SH-SY5Y (cell line): ENCODE data around the gene PDE4D.

Source experiments
- GATA2 ChIP-seq: IDR thresholded peaks from 2 replicates; pipeline ENCODE4 v1.6.1; 2011; ENCODE audit warnings: mild to moderate bottlenecking, low read depth, low read length
- GATA3 ChIP-seq: IDR thresholded peaks from 2 replicates; pipeline ENCODE4 v1.6.1; 2011; ENCODE audit warnings: low read depth, mild to moderate bottlenecking, low read length, moderate library complexity

GRCh38 chr5:58939664-58940063 lies 953.9 kb downstream of the PDE4D start:
- no peak for TF ChIP-seq GATA2
- TF ChIP-seq GATA3: no peak
